NCI-H1048 (cell line): ENCODE results near the gene KEAP1.

ENCODE experiments used
- DNase-seq: peaks from one replicate; lab custom pipeline; 2025; lab: John Stamatoyannopoulos, UW

KEAP1 gene

DNA sequence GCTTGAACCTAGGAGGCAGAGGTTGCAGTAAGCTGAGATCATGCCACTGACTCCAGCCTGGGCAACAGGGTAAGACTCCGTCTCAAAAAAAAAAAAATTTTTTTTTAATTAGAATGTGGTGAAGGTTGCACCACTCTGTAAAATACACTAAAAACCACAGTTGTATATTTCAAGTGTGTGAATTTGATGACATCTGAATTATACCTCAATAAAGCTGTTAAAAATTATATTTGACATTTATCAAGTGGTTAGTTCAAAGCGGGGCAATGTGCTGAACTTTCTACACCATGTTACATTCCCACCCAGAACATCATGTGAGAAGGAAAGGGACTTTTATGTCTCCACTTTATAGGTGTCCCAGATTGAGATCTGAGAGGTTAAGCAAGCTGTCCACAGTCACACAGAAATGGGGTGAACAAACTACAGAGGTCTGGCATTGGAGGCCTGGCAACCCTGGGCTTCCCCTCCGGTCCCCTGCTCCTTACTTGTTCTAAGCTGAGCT is 20.0 kb upstream of the KEAP1 start:
- DNase-seq, result no peak

DNA sequence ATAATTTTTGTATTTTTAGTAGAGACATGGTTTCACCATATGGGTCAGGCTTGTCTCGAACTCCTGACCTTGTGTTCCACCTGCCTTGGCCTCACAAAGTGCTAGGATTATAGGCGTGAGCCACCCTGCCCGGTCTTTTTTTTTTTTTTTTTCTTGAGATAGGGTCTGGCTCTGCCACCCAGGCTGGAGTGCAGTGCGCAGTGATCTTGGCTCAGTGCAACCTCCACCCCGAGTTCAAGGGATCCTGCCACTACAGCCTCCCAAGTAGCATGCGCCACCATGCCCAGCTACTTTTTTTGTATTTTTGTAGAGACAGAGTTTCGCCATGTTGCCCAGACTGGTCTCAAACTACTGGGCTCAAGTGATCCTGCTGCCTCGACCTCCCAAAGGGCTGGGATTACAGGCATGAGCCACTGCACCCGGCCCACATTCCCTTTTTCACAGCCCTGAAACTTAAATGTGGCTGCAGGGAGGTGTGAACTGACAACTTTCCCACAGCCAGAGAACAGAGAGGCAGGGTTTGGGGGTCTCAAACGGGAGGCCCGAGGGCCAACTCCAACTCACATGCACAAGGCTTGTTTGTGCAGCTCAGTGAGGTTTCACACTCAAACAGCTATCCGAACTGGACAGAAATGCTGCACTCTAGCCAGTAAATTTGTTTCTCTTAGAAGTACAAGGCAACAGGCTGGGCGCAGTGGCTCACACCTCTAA is 18.5 kb upstream of the KEAP1 start:
- DNase-seq, result no peak

DNA sequence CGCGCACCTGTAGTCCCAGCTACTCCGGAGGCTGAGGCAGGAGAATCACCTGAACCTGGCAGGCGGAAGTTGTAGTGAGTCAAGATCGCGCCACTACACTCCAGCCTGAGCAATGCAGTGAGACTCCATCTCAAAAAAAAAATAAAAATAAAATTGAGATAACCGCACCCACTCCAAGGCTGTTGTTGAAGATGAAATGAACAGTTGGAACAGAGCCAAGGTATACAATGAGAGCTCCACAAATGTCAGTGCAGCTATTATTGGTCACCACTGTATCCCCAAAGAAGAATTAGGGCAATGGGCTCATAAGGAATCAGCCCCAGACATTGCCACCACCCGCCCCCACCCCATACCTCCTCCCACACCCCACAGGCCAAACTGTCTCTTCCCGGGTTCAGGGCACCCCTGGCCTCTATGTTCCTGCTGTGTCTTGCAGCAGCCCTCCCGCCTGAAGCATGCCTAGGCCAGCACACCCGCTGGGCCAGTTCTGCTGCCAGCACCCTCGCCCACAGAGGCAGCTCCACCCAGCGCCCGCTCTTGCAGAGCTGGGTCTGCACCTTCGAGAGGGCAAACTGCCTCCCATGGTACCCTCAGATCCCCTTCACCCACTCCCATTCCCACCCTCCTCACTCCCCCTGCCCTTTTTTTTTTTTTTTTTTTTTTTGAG is 17.6 kb upstream of the KEAP1 start:
- no peak for DNase-seq

GRCh38 chr19:10519421-10519820 is 16.3 kb upstream of the KEAP1 start:
- no peak for DNase-seq

DNA sequence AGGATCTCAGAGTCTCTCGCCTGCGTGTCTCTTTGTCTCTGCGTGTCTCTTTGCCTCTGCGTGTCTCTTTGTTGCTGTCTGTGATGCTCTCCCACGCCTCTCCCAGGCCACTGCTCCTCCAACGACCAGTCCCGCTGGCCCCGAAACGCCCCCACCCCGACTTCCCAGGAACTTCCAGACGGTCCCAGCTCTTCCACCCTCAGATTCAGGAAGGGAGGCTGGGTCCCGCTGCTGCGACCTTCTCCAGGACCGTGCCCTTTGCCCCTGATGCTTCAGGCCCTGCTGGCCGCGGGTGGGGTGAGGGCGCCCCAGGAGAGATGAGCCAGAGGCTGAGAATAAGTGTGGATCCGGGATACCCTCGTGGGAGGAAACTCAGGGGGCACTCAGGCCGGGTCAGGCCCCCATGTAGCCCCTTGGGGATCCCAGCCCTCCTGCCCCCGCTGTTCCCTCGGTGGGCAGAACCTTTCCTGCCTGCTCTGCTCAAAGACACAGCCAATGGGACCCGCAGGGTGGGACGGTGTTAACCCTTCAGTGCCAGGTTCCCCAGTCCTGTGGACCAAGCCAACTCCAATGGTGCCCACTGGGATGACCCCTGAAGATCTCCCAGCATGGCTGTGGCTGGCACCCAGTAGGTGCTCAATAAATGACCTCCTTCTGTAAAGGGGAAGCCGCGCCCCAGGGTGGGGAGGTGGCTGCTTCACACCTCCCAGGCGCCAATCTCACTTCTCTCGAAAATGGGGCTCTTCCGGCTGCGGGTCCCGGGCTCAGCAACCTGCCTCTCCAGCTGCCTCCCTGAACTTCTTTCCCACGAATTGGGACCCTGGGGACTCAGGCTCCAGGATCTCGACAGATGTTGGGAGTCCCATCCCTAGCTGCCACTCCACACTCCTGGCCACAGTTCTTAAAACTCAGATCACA is 15.5 kb upstream of the KEAP1 start:
- no peak for DNase-seq

DNA sequence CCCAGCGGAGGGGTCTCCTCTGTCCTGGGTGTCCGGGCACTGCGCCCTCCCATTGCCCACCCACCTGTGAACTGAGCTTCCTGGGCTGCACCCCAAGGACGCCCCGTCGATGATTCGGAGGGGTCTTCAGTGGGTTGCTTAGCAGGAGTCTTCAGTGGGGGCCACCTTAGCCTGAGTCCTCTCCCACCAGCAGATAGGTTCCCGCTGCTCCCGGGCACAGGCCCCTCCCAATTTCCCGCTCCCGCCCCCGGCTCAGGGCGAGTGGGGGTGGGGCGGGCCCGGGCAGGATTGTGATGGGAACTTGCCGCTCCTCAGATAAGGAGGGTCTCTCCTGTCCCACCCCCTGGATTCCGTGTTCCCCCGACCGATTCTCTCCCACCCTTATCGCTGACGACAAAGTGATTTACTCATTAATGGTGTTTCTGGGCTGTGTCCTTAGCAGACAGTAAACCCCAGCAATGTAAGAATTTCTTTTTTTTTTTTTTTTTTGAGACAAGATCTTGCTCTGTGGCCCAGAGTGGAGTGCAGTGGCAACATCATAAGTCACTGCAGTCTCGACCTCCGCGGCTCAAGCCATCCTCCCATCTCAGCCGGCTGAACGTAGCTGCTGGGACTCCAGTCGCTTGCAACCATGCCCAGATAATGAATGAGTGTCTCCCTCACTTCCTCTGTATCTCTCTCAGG is 14.7 kb upstream of the KEAP1 start:
- no peak for DNase-seq

DNA sequence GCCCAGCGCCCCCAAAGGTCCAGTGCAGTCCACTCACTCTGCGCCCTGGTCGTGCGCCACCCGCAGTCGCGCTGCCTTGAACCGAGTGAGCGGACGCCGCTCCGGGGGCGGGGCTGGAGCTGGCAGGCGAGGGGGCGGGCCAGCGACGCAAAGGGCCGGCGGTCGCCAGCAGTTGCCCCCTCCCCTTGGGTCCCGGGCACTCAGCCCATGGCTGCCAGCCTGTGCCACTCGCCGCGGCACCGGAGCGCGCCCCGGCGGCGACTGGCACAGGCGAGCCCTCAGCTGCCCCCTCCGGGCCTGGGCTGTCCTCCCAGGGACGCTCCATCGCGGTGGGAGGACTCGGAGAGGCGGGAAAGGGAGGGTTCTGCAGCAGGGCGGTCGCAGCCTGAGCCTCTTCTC is 14.2 kb upstream of the KEAP1 start, which contains the start of gene S1PR5:
Gene S1PR5, minus strand, starts transcription at position 87 of the 399 bp plus-strand sequence. CDS start 2,436 bp downstream, outside the sequence.
- DNase-seq, result no peak

DNA sequence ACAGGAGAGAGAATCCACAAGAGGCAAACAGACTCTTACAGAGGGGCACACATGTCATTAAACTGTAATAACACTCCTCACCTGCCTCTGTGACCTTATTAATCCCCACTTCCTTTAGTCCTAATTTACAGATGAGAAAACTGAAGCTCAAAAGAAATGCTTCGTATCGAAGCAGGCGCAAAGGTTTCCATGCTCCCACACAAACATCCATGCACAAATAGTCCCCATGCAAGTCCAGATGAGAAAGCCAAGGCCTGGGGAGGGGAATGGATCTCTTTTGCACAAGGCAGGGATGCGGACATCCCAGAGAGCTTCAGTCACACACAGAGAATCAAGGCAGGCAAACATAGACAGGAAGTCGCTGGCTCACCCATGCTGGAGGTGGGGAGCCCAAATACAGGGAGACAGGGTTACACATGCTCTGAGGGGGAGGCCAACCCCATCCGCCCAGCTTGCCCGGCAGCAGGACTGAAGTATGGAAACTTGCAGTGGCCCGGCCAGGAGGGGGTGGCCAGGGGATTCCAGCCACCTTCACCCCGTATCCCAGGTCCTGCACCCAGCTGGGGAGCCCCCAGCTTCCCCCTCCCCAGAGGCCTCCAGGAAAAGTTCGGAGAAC is 13.6 kb upstream of the KEAP1 start:
- DNase-seq, result no peak

GRCh38 chr19:10516064-10516385 is 12.9 kb upstream of the KEAP1 start:
- no peak for DNase-seq

- no peak for DNase-seq
Observed at GRCh38 chr19:10514211-10515145, 11.3 kb upstream of the KEAP1 start.

DNA sequence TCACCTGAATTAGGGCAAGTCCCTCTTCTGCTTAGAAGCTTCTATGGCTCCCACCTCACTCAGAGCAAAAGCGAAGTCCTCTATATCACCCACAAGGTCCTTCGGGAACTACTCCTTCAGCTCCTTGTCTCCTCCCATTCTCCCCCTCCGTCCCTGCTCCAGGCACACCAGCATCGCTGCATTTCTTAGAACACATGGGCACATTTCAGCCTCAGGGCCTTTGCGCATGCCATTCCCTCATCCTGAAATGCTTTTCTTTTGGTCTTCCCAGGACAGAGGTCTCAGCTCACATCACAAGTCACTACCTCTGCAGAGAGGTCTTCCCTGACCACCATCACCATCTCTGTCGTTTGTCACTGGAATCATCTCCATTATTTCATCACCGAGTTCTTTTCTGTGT is 10.1 kb upstream of the KEAP1 start:
- no peak for DNase-seq

- no peak for DNase-seq
Observed at GRCh38 chr19:10510301-10510802, 7.2 kb upstream of the KEAP1 start.

- DNase-seq, result no peak
Observed at GRCh38 chr19:10508707-10509106, 5.6 kb upstream of the KEAP1 start.

- DNase-seq, result no peak
Observed at GRCh38 chr19:10508036-10508435, 4.9 kb upstream of the KEAP1 start.

DNA sequence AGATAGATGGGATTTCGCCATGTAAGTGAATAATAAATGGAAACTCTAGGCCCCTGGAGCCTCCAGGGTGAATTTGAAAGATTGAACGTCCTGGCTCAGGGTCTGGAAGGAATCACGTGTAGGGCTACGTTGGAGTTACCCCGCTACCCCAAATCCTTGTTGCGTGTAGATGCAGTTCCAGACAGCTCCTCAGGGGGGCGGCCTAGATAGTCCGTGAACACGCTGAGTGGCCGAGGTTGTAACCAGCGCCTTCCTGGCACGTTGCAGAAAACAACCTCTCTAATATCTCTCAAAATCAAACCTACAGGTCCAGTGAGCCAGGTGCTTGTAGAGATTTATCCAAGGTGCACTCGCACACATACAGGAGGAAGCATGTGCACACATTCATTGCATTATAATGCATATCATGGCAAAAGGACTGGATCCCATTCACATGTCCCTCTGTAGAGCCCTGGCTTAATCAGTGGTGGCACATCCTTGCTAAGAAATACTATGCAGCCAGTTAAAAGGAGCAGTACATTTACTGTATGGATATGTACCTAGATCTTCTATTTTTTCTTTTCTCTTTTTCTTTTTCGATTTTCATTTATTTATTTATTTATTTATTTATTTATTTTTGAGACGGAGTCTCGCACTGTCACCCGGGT is 2.5 kb upstream of the KEAP1 start:
- DNase-seq, result peak; percentile 51

DNA sequence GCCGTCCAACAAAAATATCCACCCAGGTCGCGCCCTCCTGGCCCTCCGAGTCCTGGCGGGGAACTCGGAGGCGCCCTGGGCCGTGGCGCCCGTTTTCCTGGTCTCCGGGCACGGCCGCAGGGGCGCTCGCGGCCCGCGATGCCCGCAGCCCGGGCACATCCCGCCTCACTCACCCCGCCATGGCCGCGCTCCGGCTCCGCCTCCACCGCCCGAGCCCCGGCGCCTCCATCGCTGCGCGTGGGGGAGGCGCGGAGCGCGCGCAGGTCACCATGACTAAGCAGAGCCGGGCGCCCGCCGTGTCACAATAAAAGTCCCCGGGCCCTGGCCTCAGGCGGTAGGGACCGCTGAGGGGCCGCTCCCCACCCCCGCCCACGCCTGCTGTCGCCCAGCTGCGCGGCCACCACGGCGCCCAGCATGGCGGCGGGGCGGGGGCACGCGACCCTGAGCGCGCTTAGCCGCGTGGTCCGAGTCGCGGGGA is 593 bp downstream of the KEAP1 start:
- peak; percentile 67 for DNase-seq

DNA sequence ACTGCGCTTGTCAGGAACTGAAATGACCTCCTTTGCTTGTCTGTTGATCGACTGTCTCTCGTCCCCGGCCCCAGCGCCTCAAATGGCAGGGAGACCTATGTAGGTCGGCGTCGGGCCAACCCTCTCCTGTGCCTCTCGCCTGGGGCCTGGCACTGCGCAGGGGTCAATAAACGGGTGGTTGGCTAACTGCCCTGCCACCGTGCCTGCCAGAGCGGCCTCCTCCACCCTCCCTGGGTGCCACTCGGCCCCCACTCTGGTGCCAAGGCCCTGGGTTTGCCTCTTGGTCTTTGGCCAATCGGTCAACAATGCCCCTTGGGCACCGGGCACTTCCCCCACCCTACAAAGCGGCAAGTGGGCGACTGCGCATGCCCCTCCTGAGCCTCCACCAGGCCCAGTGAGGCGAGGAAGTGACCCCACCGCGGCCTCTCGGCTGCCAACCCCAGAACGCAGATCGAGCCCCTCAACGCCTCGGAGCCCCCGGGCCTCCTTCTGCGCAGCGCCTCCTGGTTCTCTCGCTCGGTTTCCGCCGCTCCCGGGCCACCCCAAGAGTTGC is 1.1 kb downstream of the KEAP1 start:
- no peak for DNase-seq

GRCh38 chr19:10500247-10500592 is 2.9 kb downstream of the KEAP1 start:
- no peak for DNase-seq

- DNase-seq, result no peak
Observed at GRCh38 chr19:10499550-10500246, 3.5 kb downstream of the KEAP1 start.
